Fibroblast of skin of left quadriceps (primary cell): Measurements from ENCODE around the gene ZNF423.

Experiments used
- DNase-seq, 2 experiments: peaks; one replicate each; pipeline ENCODE4 v3.0.0-alpha.2; 2013; ENCODE audit warnings: low read depth in 2 of 2

Gene ZNF423

GRCh38 chr16:49558451-49558850, 297.5 kb downstream of the ZNF423 start:
- DNase-seq, result no peak

- DNase-seq, result no peak
Observed at GRCh38 chr16:49556606-49557446, 299.1 kb downstream of the ZNF423 start.

GRCh38 chr16:49556249-49556605, 299.7 kb downstream of the ZNF423 start:
- no peak for DNase-seq

GRCh38 chr16:49554681-49555080, 301.2 kb downstream of the ZNF423 start:
- no peak for DNase-seq

GRCh38 chr16:49552313-49552928, 303.5 kb downstream of the ZNF423 start:
- no peak for DNase-seq

GRCh38 chr16:49550666-49551065, 305.2 kb downstream of the ZNF423 start:
- DNase-seq, result no peak

GRCh38 chr16:49550140-49550539, 305.8 kb downstream of the ZNF423 start:
- no peak for DNase-seq

- DNase-seq, result no peak
Observed at GRCh38 chr16:49548325-49548970, 307.5 kb downstream of the ZNF423 start.

GRCh38 chr16:49547448-49547847, 308.5 kb downstream of the ZNF423 start:
- no peak for DNase-seq

- no peak for DNase-seq
Observed at GRCh38 chr16:49546735-49547134, 309.2 kb downstream of the ZNF423 start.

- no peak for DNase-seq
Observed at GRCh38 chr16:49545741-49546448, 310.0 kb downstream of the ZNF423 start.

GRCh38 chr16:49545243-49545642, 310.7 kb downstream of the ZNF423 start:
- no peak for DNase-seq

GRCh38 chr16:49544828-49545227, 311.1 kb downstream of the ZNF423 start:
- DNase-seq, result no peak

- no peak for DNase-seq
Observed at GRCh38 chr16:49543631-49543946, 312.3 kb downstream of the ZNF423 start.

GRCh38 chr16:49542946-49543630, 312.8 kb downstream of the ZNF423 start:
- no peak for DNase-seq

GRCh38 chr16:49542391-49542891, 313.5 kb downstream of the ZNF423 start:
- no peak for DNase-seq

GRCh38 chr16:49540836-49541235, 315.1 kb downstream of the ZNF423 start:
- DNase-seq, result no peak

GRCh38 chr16:49539758-49540157, 316.2 kb downstream of the ZNF423 start:
- DNase-seq, result no peak

- DNase-seq, result no peak
Observed at GRCh38 chr16:49537924-49538459, 317.9 kb downstream of the ZNF423 start.

GRCh38 chr16:49534901-49535610, 320.9 kb downstream of the ZNF423 start:
- DNase-seq, result no peak

GRCh38 chr16:49533422-49533821, 322.5 kb downstream of the ZNF423 start:
- DNase-seq, result no peak
